ENCODE results near the gene TYRP1.

Gene TYRP1, protein sequence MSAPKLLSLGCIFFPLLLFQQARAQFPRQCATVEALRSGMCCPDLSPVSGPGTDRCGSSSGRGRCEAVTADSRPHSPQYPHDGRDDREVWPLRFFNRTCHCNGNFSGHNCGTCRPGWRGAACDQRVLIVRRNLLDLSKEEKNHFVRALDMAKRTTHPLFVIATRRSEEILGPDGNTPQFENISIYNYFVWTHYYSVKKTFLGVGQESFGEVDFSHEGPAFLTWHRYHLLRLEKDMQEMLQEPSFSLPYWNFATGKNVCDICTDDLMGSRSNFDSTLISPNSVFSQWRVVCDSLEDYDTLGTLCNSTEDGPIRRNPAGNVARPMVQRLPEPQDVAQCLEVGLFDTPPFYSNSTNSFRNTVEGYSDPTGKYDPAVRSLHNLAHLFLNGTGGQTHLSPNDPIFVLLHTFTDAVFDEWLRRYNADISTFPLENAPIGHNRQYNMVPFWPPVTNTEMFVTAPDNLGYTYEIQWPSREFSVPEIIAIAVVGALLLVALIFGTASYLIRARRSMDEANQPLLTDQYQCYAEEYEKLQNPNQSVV

DNA sequence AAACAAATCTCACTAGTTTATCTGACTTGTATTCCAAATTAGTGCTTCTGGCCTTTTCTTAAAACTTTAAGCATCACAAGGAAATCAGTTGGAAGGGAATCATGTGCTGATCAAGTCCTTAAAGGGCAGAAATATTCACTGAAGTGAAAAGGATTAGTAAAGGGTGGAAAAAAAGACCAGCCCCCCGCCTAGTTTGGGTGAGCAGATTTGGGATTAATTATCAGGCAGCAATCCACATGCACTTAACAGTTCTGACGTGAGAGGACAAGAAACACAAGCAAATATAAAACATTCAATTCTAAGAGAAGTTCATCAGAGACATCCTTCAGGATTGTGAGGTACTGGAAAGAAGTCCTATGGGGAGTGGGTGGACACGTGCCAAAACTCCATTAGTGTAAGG is at the start of gene TYRP1:
TYRP1 (plus strand) TSS at position 245 of the 400 bp plus-strand sequence. CDS start 612 bp downstream, outside the sequence.
- no peak for TF ChIP-seq GATA2 (IDR thresholded peaks at IDR 0.05; ENCODE audit: low read depth, low read length)
- no peak for TF ChIP-seq GATA3 (IDR thresholded peaks at IDR 0.05; ENCODE audit: low read depth, low read length)

DNA sequence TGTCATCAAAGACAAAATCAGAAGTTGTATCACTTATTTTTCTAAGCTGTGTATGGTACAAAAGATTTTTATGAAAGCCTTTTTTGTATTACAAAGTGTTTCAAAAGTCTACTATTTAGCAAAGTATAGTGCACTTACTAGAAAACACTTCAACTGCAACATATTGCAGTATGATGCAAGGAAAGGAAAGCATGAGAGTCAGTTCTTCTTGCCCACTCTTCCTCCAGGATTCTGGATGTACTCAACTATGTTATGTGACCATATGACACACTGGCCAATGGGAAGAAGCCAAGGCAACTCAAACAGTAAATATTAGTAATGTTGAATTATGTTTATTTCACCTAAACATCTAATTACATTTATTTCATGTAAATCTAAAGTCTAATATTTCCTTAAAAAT is 49.5 kb upstream of the TYRP1 start:
- TF ChIP-seq GATA2 (IDR thresholded peaks at IDR 0.05; ENCODE audit: low read depth, low read length) = no peak
- no peak for TF ChIP-seq GATA3 (IDR thresholded peaks at IDR 0.05; ENCODE audit: low read depth, low read length)

GRCh38 chr9:12648925-12649324 is 44.3 kb upstream of the TYRP1 start:
- TF ChIP-seq GATA3 (IDR thresholded peaks at IDR 0.05; ENCODE audit: low read depth, low read length) (peak; percentile 60), GATA2 (IDR thresholded peaks at IDR 0.05; ENCODE audit: low read depth, low read length) (peak; percentile 62; the same call in 1 of the 2 replicates)

GRCh38 chr9:12651125-12651524 is 42.1 kb upstream of the TYRP1 start:
- TF ChIP-seq GATA3 (IDR thresholded peaks at IDR 0.05; ENCODE audit: low read depth, low read length) (no peak), GATA2 (IDR thresholded peaks at IDR 0.05; ENCODE audit: low read depth, low read length) (no peak)

DNA sequence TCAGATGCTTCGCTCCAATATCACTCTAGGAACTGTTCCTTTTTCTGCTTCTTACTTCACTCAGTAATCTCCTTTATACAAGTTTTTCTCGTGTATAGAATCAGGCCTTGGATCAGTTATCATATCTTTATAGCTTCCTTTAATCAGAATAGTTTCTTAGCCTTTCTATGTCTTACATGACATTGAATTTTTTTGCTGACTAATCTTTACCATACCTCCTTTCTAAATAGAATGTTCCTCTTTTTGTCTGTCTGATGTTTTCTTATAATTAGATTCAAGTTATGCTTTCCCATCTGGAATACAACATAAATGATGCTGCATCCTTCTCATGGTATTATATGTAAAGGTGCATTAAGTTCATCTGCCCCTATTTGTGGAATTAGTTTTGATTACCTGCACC is 40.2 kb upstream of the TYRP1 start:
- TF ChIP-seq GATA2 (IDR thresholded peaks at IDR 0.05; ENCODE audit: low read depth, low read length) = no peak
- TF ChIP-seq GATA3 (IDR thresholded peaks at IDR 0.05; ENCODE audit: low read depth, low read length) = no peak

GRCh38 chr9:12656803-12657202 is 36.4 kb upstream of the TYRP1 start:
- no peak for TF ChIP-seq GATA3 (IDR thresholded peaks at IDR 0.05; ENCODE audit: low read depth, low read length)

DNA sequence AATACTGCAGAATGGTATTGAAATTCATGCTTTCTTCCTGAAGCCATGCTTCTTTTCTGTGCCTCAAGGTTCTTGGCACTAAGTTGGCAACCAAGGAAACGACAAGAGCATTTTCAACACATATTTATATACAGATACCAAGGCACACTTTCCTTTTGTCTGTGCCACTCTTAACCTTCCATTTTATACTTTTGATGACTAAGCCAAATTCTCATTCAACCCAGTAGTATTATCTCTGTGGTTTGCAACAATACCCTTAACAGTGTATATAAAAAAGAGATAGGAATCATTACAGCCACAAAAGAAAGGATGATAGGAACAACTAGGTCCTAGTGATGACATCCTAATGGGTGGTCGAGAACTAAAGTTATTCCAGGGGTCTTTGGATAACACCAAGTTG is 36.0 kb upstream of the TYRP1 start:
- TF ChIP-seq GATA2 (IDR thresholded peaks at IDR 0.05; ENCODE audit: low read depth, low read length) (no peak), GATA3 (IDR thresholded peaks at IDR 0.05; ENCODE audit: low read depth, low read length) (no peak)

DNA sequence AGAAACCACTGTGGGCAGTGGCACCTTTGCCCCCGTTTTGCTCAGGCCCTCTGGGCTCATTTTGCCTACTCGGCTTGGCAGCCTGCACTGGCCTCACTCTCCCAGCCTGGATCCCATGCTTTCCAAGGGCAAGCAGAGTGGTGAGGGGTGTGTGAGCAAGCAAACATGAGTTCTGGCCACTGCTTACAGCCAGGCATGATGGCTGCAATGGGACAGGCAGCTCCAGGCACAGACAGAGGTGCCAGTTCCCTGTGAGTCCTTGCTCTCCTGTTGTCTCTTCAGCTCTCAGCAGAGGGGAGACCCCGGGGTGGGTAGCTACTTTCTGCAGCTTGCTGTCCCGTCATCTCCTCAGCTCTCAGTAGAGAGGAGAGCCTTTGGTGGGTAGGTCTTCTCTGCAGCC is 35.2 kb upstream of the TYRP1 start:
- TF ChIP-seq GATA2 (IDR thresholded peaks at IDR 0.05; ENCODE audit: low read depth, low read length) (no peak), GATA3 (IDR thresholded peaks at IDR 0.05; ENCODE audit: low read depth, low read length) (no peak)

- TF ChIP-seq GATA3 (IDR thresholded peaks at IDR 0.05; ENCODE audit: low read depth, low read length) = no peak
- TF ChIP-seq GATA2 (IDR thresholded peaks at IDR 0.05; ENCODE audit: low read depth, low read length) = no peak
Measured at GRCh38 chr9:12658531-12659209, 34.5 kb upstream of the TYRP1 start.

GRCh38 chr9:12659220-12659619 is 34.0 kb upstream of the TYRP1 start:
- TF ChIP-seq GATA2 (IDR thresholded peaks at IDR 0.05; ENCODE audit: low read depth, low read length) (no peak), GATA3 (IDR thresholded peaks at IDR 0.05; ENCODE audit: low read depth, low read length) (no peak)

GRCh38 chr9:12666813-12667212 is 26.4 kb upstream of the TYRP1 start:
- TF ChIP-seq GATA2 (IDR thresholded peaks at IDR 0.05; ENCODE audit: low read depth, low read length) = no peak
- no peak for TF ChIP-seq GATA3 (IDR thresholded peaks at IDR 0.05; ENCODE audit: low read depth, low read length)

DNA sequence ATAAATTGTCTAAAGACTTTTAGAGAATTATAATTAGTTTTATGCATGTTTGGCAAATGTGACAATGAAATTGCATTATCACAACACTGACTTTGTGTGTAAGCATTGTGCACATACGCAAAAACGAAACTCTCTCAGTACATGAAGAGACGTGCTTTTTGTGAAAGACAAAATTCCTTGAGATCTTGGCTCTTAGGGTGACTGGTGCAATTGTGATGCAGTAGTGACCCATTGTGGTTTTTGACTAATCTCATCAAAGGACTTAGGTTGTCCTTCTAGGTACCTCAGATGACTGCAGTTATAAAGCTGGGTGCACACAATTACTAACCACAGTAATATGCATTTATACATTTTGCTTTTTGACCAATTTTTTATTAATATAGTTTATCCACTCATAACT is 25.3 kb upstream of the TYRP1 start:
- TF ChIP-seq GATA2 (IDR thresholded peaks at IDR 0.05; ENCODE audit: low read depth, low read length) (no peak), GATA3 (IDR thresholded peaks at IDR 0.05; ENCODE audit: low read depth, low read length) (no peak)

DNA sequence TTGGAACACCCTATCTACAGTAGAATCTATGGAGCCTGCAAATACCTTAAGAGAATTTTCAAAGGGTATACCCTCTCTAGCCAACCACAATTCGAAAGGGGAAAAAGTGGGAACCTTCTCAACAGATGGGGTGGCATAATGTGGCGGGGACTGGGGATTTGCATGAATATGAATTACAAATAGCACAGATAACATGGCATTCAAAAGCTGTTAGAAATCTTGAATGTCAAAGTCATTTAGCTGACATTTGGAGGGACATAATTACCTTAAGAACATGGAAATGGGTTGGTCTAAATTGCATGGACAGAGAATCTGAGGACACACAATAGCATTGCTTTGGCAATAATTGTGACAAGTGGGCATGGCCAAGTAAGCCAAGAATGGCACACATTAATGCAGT is 23.2 kb upstream of the TYRP1 start:
- no peak for TF ChIP-seq GATA3 (IDR thresholded peaks at IDR 0.05; ENCODE audit: low read depth, low read length)
- TF ChIP-seq GATA2 (IDR thresholded peaks at IDR 0.05; ENCODE audit: low read depth, low read length) = no peak

DNA sequence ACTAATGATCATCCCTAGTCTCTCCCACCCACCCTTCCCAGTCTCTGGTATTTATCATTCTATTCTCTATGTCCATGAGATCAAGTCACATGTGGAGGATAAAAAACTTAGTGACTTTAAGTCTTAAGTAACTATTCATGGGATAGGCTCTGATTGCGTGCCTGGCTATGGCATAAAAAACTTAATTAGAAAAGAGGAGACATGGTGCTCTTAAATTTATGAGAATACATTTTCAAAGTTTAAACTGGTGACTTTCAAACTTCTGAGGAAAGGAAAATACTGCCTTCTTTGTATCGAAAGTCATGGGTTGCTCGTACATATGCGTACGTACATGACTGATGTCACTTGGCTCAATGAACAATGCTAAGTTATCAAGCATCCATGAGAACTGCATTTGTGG is 18.2 kb upstream of the TYRP1 start:
- no peak for TF ChIP-seq GATA3 (IDR thresholded peaks at IDR 0.05; ENCODE audit: low read depth, low read length)
- no peak for TF ChIP-seq GATA2 (IDR thresholded peaks at IDR 0.05; ENCODE audit: low read depth, low read length)

DNA sequence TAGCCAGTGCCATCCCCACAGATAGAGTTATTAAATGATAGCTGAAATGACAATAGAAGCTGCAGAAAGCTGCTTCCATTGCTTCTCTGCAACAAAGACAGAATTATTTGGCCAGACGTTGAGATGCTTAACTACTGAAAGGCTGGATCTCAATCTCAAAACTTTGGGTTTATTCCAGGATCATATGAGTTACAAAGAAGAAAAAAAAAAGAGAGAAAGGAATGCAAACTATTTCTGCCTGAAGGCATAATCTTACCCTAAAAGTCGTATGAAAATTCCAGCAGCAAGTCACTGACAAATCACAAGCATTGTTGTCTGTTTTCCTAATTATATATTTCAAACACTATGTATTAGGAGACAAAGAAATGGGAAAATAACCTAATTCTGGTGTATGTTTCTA is 12.8 kb upstream of the TYRP1 start:
- TF ChIP-seq GATA3 (IDR thresholded peaks at IDR 0.05; ENCODE audit: low read depth, low read length) (no peak), GATA2 (IDR thresholded peaks at IDR 0.05; ENCODE audit: low read depth, low read length) (no peak)

Measured in SH-SY5Y (cell line).